HCT116 (cell line): Measurements from ENCODE around the gene FAM83G. TPM values are rescaled to one million over a fixed set of nuclear protein-coding genes. Genes with fewer than 3 reads are reported as not detected.

ENCODE experiments used
- ATAC-seq: fragments of 200-7000 bp; cut with Tn5 transposase; 2 replicates; pipeline ENCODE4 v1.9.1; 2020; ENCODE audit warnings: mild to moderate bottlenecking, moderate library complexity
- BruUV-seq: library from RNA; stranded (reverse); fragments of 400-500 nt; replicated peaks from 2 replicates; lab custom pipeline; 2021; lab: Mats Ljungman, UMichigan
- CTCF ChIA-PET: fragments of 300-600 bp; sonication (Branson Sonifier 250); formaldehyde crosslinking; loops from one replicate; lab custom pipeline; 2021; ENCODE audit warnings: antibody characterized with exemption; lab: Charles Lee
- POLR2A ChIA-PET: fragments of 300-600, 350-600 bp; sonication (Branson Sonifier 250); formaldehyde crosslinking; loops from one replicate; lab custom pipeline; 2021; ENCODE audit warnings: antibody characterized with exemption; lab: Charles Lee
- RAD21 ChIA-PET, 2 experiments: fragments of 300-600 bp; sonication (Branson Sonifier 250); formaldehyde crosslinking; loops; one replicate each; lab custom pipeline; 2023; ENCODE audit warnings: low total read pairs in 2 of 2; ENCODE audit not compliant: uncharacterized antibody in 2 of 2, unreplicated experiment in 2 of 2, low non-redundant PET in 1 of 2; lab: Charles Lee
- DNase-seq: peaks from one replicate; pipeline ENCODE4 v3.0.0-alpha.2; 2010; ENCODE audit warnings: low read depth, low spot score
- H2AFZ ChIP-seq: fragments of 200-600 bp; shearing (Covaris generic), sonication (generic); 2 replicates; pipeline ENCODE4 v1.6.1; 2017; ENCODE audit warnings: low read depth, mixed run types, mixed read lengths, antibody characterized with exemption, low read length; ENCODE audit not compliant: poor library complexity, severe bottlenecking
- H3K27ac ChIP-seq: 2 replicates; pipeline ENCODE4 v1.5.1; 2012; ENCODE audit warnings: low read depth, low read length
- H3K27me3 ChIP-seq: fragments of 200-600 bp; sonication (generic); 2 replicates; pipeline ENCODE4 v1.6.1; 2016; ENCODE audit warnings: mixed run types, low read length, mixed read lengths; ENCODE audit not compliant: insufficient read depth
- H3K36me3 ChIP-seq, 2 experiments: fragments of 200-500 bp in 1 of 2; fragments of 200-600 bp in 1 of 2; sonication (Bioruptor generic) in 1 of 2; sonication (generic) in 1 of 2; 2 replicates each; pipeline versions ENCODE4 v1.5.1 to v1.6.1; 2014 to 2016; ENCODE audit warnings: low read length in 2 of 2, inconsistent platforms in 1 of 2, mixed read lengths in 1 of 2, mixed run types in 1 of 2; ENCODE audit not compliant: insufficient read depth in 2 of 2, control insufficient read depth in 1 of 2
- H3K4me1 ChIP-seq, 2 experiments: fragments of 200-600 bp in 1 of 2; sonication (generic) in 1 of 2; 2 replicates each; pipeline versions ENCODE4 v1.5.1 to v1.6.1; 2012 to 2017; ENCODE audit warnings: low read length in 2 of 2, inconsistent platforms in 1 of 2, mild to moderate bottlenecking in 1 of 2, mixed read lengths in 1 of 2, mixed run types in 1 of 2, moderate library complexity in 1 of 2; ENCODE audit not compliant: insufficient read depth in 2 of 2, control insufficient read depth in 1 of 2
- H3K4me2 ChIP-seq: fragments of 200-600 bp; sonication (generic); 2 replicates; pipeline ENCODE4 v1.6.1; 2017; ENCODE audit warnings: mixed run types, low read length, mixed read lengths
- H3K4me3 ChIP-seq, 2 experiments: fragments of 200-600 bp in 1 of 2; sonication (generic) in 1 of 2; replicated peaks in 1 of 2; 2 replicates each; pipeline ENCODE4 v1.5.1; 2011 to 2016; ENCODE audit warnings: low read length in 2 of 2, control low read depth in 1 of 2, low read depth in 1 of 2, mild to moderate bottlenecking in 1 of 2, mixed read lengths in 1 of 2, mixed run types in 1 of 2
- H3K79me2 ChIP-seq: fragments of 200-600 bp; sonication (generic); 2 replicates; pipeline ENCODE4 v1.6.1; 2017; ENCODE audit warnings: mild to moderate bottlenecking, mixed run types, low read length, moderate library complexity, mixed read lengths; ENCODE audit not compliant: insufficient read depth
- H3K9ac ChIP-seq: fragments of 200-600 bp; sonication (generic); 2 replicates; pipeline ENCODE4 v1.6.1; 2016; ENCODE audit warnings: low read length, mixed read lengths
- H3K9me2 ChIP-seq: fragments of 200-600 bp; sonication (generic), shearing (Covaris generic); 2 replicates; pipeline ENCODE4 v1.6.1; 2017; ENCODE audit warnings: mixed run types, mild to moderate bottlenecking, moderate library complexity; ENCODE audit not compliant: insufficient read depth
- H3K9me3 ChIP-seq, 2 experiments: fragments of 200-500 bp in 1 of 2; fragments of 200-600 bp in 1 of 2; sonication (Bioruptor generic) in 1 of 2; sonication (generic) in 1 of 2; 2 replicates each; pipeline ENCODE4 v1.6.1; 2014 to 2017; ENCODE audit warnings: low read length in 2 of 2, mixed read lengths in 2 of 2, inconsistent platforms in 1 of 2, low read depth in 1 of 2, mild to moderate bottlenecking in 1 of 2, mixed run types in 1 of 2, moderate library complexity in 1 of 2; ENCODE audit not compliant: control insufficient read depth in 1 of 2, insufficient read depth in 1 of 2
- H4K20me1 ChIP-seq: fragments of 200-600 bp; sonication (generic), shearing (Covaris generic); 2 replicates; pipeline ENCODE4 v1.6.1; 2017; ENCODE audit warnings: mixed run types, mild to moderate bottlenecking, moderate library complexity; ENCODE audit not compliant: insufficient read depth
- ATF3 ChIP-seq: IDR thresholded peaks from 2 replicates; pipeline ENCODE4 v1.6.1; 2012
- CBX3 ChIP-seq: IDR thresholded peaks from 2 replicates; pipeline ENCODE4 v1.6.1; 2012; ENCODE audit warnings: low read depth
- CEBPB ChIP-seq: IDR thresholded peaks from 2 replicates; pipeline ENCODE4 v1.6.1; 2012; ENCODE audit warnings: low read depth
- CTCF ChIP-seq, 3 experiments: fragments of 200-600 bp in 1 of 3; sonication (generic) in 1 of 3; IDR thresholded peaks in 2 of 3; conservative IDR thresholded peaks in 1 of 3; 2 replicates each; pipeline ENCODE4 v1.5.1; 2012 to 2017; ENCODE audit warnings: low read depth in 2 of 3, low read length in 2 of 3, antibody characterized with exemption in 1 of 3, borderline replicate concordance in 1 of 3, control low read depth in 1 of 3, mild to moderate bottlenecking in 1 of 3, mixed read lengths in 1 of 3, mixed run types in 1 of 3, moderate library complexity in 1 of 3; ENCODE audit not compliant: insufficient read depth in 1 of 3
- EGR1 ChIP-seq: IDR thresholded peaks from 2 replicates; pipeline ENCODE4 v1.6.1; 2012; ENCODE audit warnings: low read depth
- ELF1 ChIP-seq: IDR thresholded peaks from 2 replicates; pipeline ENCODE4 v1.6.1; 2012; ENCODE audit warnings: low read depth, borderline replicate concordance
- EZH2phosphoT487 ChIP-seq: fragments of 200-600 bp; IDR thresholded peaks from 2 replicates; pipeline ENCODE4 v1.6.1; 2018; ENCODE audit warnings: antibody characterized with exemption, borderline replicate concordance
- FOSL1 ChIP-seq: IDR thresholded peaks from 2 replicates; pipeline ENCODE4 v1.6.1; 2012; ENCODE audit warnings: low read depth
- POLR2A ChIP-seq: IDR thresholded peaks from 2 replicates; pipeline ENCODE4 v1.7.0; 2011; ENCODE audit warnings: borderline replicate concordance; ENCODE audit not compliant: insufficient read depth, insufficient read length; ENCODE audit errors: extremely low read depth
- POLR2AphosphoS5 ChIP-seq: IDR thresholded peaks from 2 replicates; pipeline ENCODE4 v1.6.1; 2011; ENCODE audit warnings: mild to moderate bottlenecking, low read depth, low read length, moderate library complexity
- RAD21 ChIP-seq: IDR thresholded peaks from 2 replicates; pipeline ENCODE4 v1.6.1; 2012; ENCODE audit warnings: low read depth, mild to moderate bottlenecking
- SIN3A ChIP-seq: IDR thresholded peaks from 2 replicates; pipeline ENCODE4 v1.6.1; 2012; ENCODE audit warnings: low read depth
- SRF ChIP-seq: IDR thresholded peaks from 2 replicates; pipeline ENCODE4 v1.6.1; 2012; ENCODE audit warnings: low read depth
- TCF7L2 ChIP-seq: IDR thresholded peaks from 2 replicates; pipeline ENCODE4 v1.7.0; 2011; ENCODE audit warnings: borderline replicate concordance, inconsistent platforms; ENCODE audit not compliant: insufficient read depth, insufficient read length; ENCODE audit errors: extremely low read depth
- YY1 ChIP-seq: IDR thresholded peaks from 2 replicates; pipeline ENCODE4 v1.6.1; 2011; ENCODE audit warnings: low read length, low read depth, moderate library complexity, mild to moderate bottlenecking; ENCODE audit not compliant: insufficient replicate concordance; ENCODE audit errors: extremely low read depth
- ZFX ChIP-seq: fragments of 450-650 bp; IDR thresholded peaks from 2 replicates; pipeline ENCODE4 v1.6.1; 2017
- ZNF274 ChIP-seq: fragments of 200-500 bp; sonication (Bioruptor generic); IDR thresholded peaks from 2 replicates; pipeline ENCODE4 v1.6.1; 2014; ENCODE audit warnings: mild to moderate bottlenecking, low read depth, low read length, inconsistent platforms
- intact Hi-C: fragments of 100-400 bp; cut with micrococcal nuclease; formaldehyde crosslinking; loops from 2 replicates; pipeline ENCODE4 v1.10.0; 2022
- total RNA-seq: library from RNA; stranded (reverse); gene quantifications from one replicate; pipeline ENCODE4 v1.2.1, GENCODE V29; 2021; ENCODE audit not compliant: unreplicated experiment
- TF ChIP-seq, protein P1 (sequence below): IDR thresholded peaks from 2 replicates; pipeline ENCODE4 v1.6.1; 2012

Gene FAM83G
- total RNA-seq, 1 experiment from 2014 or later: 33.9 TPM

- ChIA-PET RAD21 (no interaction called here), CTCF (no interaction called here), POLR2A (no interaction called here)
- no peak for DNase-seq
- no peak for ATAC-seq
- no peak overlapping the region for H3K4me2 ChIP-seq
- no peaks in the 10 kb centered on the region for H3K9me2 ChIP-seq
- no peak for TF ChIP-seq ATF3
- TF ChIP-seq ZNF274: no peak
- TF ChIP-seq RAD21: no peak
- no peak for TF ChIP-seq FOSL1
- no peak for TF ChIP-seq TCF7L2
- TF ChIP-seq EGR1: no peak
- TF ChIP-seq EZH2phosphoT487: no peak
- no peak for TF ChIP-seq ELF1
- TF ChIP-seq POLR2AphosphoS5: no peak
- TF ChIP-seq SRF: no peak
- TF ChIP-seq POLR2A: no peak
- no peak for TF ChIP-seq CEBPB
- no peak for TF ChIP-seq ZFX
- no peak for TF ChIP-seq CBX3
- no peak for TF ChIP-seq YY1
- TF ChIP-seq CTCF (IDR thresholded peaks at IDR 0.05 in 2 of 3, conservative IDR thresholded peaks at IDR 0.05 in 1 of 3; ENCODE audit: borderline replicate concordance in 1 of 3, insufficient read depth in 1 of 3, low read depth in 2 of 3, low read length in 2 of 3): no peak
- TF ChIP-seq SIN3A: no peak
- TF ChIP-seq, protein P1, sequence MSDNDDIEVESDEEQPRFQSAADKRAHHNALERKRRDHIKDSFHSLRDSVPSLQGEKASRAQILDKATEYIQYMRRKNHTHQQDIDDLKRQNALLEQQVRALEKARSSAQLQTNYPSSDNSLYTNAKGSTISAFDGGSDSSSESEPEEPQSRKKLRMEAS: no peak
- H3K27ac ChIP-seq: no peak overlapping the region
- peaks cover 15 to 21% of the 10 kb centered on the region in 2 experiments for H3K4me1 ChIP-seq
- H3K36me3 ChIP-seq: peaks cover 18 to 23% of the 10 kb centered on the region in 2 experiments; a peak in 3 of 4 replicates
- intact Hi-C loops: no loop called here
- H3K79me2 ChIP-seq: peaks cover 33% of the 10 kb centered on the region; the same call in 1 of the 2 replicates
- BruUV-seq: no TSS peak
- H2AFZ ChIP-seq: no peak overlapping the region
- no peak overlapping the region for H3K9ac ChIP-seq
- no peak overlapping the region for H3K4me3 ChIP-seq
- no peaks in the 10 kb centered on the region for H3K27me3 ChIP-seq
- no peaks in the 10 kb centered on the region for H4K20me1 ChIP-seq
- no peaks in the 10 kb centered on the region for H3K9me3 ChIP-seq
Measured at GRCh38 chr17:18986541-18987229, 17.9 kb downstream of the FAM83G start.
